Measurements from ENCODE around the gene ABCC1.

DNA sequence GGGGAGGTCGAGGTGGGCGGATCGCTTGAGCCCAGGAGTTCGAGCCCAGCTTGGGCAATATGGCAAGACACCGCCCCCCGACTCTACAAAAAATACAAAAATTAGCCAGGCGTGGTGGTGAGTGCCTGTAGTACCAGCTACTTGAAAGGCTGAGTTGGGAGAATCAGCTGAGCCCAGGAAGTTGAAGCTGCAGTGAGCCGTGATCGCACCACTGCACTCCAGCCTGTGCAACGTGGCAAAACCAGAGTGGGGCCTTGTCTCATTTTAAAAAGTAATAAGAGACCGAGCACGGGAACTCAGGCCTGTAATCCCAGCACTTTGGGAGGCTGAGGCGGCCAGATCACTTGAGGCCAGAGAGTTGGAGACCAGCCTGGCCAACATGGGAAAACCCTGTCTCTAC, 24.4 kb upstream of the ABCC1 start:
- TF ChIP-seq ZNF239 (tag by site-specific recombination; IDR thresholded peaks at IDR 0.05) (no peak), REST (tag by site-specific recombination; IDR thresholded peaks at IDR 0.05) (no peak), TCF7L2 (IDR thresholded peaks at IDR 0.05; ENCODE audit: borderline replicate concordance, low read depth, low read length) (no peak), ZNF639 (tag by site-specific recombination; IDR thresholded peaks at IDR 0.05) (no peak), ZNF140 (tag by site-specific recombination; IDR thresholded peaks at IDR 0.05) (no peak), ZNF549 (tag by site-specific recombination; IDR thresholded peaks at IDR 0.05) (no peak)
- TF ChIP-seq, protein P1, sequence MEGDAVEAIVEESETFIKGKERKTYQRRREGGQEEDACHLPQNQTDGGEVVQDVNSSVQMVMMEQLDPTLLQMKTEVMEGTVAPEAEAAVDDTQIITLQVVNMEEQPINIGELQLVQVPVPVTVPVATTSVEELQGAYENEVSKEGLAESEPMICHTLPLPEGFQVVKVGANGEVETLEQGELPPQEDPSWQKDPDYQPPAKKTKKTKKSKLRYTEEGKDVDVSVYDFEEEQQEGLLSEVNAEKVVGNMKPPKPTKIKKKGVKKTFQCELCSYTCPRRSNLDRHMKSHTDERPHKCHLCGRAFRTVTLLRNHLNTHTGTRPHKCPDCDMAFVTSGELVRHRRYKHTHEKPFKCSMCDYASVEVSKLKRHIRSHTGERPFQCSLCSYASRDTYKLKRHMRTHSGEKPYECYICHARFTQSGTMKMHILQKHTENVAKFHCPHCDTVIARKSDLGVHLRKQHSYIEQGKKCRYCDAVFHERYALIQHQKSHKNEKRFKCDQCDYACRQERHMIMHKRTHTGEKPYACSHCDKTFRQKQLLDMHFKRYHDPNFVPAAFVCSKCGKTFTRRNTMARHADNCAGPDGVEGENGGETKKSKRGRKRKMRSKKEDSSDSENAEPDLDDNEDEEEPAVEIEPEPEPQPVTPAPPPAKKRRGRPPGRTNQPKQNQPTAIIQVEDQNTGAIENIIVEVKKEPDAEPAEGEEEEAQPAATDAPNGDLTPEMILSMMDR (tag by site-specific recombination; IDR thresholded peaks at IDR 0.05), result no peak
- TF ChIP-seq, protein P2, sequence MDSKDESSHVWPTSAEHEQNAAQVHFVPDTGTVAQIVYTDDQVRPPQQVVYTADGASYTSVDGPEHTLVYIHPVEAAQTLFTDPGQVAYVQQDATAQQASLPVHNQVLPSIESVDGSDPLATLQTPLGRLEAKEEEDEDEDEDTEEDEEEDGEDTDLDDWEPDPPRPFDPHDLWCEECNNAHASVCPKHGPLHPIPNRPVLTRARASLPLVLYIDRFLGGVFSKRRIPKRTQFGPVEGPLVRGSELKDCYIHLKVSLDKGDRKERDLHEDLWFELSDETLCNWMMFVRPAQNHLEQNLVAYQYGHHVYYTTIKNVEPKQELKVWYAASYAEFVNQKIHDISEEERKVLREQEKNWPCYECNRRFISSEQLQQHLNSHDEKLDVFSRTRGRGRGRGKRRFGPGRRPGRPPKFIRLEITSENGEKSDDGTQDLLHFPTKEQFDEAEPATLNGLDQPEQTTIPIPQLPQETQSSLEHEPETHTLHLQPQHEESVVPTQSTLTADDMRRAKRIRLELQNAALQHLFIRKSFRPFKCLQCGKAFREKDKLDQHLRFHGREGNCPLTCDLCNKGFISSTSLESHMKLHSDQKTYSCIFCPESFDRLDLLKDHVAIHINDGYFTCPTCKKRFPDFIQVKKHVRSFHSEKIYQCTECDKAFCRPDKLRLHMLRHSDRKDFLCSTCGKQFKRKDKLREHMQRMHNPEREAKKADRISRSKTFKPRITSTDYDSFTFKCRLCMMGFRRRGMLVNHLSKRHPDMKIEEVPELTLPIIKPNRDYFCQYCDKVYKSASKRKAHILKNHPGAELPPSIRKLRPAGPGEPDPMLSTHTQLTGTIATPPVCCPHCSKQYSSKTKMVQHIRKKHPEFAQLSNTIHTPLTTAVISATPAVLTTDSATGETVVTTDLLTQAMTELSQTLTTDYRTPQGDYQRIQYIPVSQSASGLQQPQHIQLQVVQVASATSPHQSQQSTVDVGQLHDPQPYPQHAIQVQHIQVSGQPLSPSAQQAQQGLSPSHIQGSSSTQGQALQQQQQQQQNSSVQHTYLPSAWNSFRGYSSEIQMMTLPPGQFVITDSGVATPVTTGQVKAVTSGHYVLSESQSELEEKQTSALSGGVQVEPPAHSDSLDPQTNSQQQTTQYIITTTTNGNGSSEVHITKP (tag by site-specific recombination; IDR thresholded peaks at IDR 0.05), result no peak
- TF ChIP-seq, protein P3, sequence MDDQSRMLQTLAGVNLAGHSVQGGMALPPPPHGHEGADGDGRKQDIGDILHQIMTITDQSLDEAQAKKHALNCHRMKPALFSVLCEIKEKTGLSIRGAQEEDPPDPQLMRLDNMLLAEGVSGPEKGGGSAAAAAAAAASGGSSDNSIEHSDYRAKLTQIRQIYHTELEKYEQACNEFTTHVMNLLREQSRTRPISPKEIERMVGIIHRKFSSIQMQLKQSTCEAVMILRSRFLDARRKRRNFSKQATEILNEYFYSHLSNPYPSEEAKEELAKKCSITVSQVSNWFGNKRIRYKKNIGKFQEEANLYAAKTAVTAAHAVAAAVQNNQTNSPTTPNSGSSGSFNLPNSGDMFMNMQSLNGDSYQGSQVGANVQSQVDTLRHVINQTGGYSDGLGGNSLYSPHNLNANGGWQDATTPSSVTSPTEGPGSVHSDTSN (CRISPR knock-in tag; IDR thresholded peaks at IDR 0.05), result no peak
- TF ChIP-seq, protein P4, sequence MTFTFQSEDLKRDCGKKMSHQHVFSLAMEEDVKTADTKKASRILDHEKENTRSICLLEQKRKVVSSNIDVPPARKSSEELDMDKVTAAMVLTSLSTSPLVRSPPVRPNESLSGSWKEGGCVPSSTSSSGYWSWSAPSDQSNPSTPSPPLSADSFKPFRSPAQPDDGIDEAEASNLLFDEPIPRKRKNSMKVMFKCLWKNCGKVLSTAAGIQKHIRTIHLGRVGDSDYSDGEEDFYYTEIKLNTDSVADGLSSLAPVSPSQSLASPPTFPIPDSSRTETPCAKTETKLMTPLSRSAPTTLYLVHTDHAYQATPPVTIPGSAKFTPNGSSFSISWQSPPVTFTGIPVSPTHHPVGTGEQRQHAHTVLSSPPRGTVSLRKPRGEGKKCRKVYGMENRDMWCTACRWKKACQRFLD (tag by site-specific recombination; IDR thresholded peaks at IDR 0.05), result no peak
